Measurements from ENCODE around the gene ZNF362.

ZNF362 gene

DNA sequence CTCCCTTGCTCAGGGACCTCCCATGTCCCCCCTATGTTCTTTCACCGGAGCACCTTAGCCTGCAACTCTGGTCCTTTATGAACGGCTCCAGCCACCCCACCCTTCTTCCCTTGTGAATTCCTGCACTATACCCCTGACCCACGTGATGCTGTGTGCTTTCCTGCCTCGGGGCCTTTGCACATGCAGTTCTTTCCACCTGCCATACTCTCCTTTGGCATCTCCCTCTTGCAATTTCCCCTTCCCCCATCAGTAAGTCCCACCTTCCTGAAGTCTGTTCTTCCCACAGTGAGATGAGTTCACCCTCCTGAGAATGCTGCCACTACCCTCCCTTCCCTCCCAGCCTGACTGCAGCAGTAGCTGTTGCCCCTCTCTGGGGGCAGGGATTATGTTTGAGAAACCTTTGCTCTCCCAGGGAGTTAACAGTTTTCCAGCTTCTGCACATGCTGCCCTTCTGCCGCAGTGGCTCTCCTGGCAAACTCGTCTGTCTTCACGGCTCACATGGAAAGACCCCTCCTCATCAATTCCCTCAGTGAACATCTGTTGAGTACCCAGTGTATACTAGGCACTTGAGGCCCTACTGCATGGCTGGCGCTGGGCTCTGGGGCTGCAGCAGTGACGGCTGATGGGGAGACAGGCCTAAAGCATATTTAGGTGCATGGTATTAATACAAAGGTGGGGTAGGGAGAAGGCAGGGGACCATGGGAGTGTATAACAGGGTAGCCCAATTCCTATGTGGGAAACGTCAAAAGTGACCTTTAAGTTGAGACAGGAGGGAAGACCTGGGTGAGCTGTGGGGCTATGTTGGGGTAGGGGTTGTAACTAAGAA is 9.7 kb downstream of the ZNF362 start:
- H3K4me3 ChIP-seq (ENCODE audit: low read depth, low read length), result no peak overlapping the region
- in situ Hi-C loops (cut with HindIII; ENCODE audit: low sequenced_read_pairs), result no loop called here
- no peak for DNase-seq (ENCODE audit: low read depth)
- TF ChIP-seq, protein P1, sequence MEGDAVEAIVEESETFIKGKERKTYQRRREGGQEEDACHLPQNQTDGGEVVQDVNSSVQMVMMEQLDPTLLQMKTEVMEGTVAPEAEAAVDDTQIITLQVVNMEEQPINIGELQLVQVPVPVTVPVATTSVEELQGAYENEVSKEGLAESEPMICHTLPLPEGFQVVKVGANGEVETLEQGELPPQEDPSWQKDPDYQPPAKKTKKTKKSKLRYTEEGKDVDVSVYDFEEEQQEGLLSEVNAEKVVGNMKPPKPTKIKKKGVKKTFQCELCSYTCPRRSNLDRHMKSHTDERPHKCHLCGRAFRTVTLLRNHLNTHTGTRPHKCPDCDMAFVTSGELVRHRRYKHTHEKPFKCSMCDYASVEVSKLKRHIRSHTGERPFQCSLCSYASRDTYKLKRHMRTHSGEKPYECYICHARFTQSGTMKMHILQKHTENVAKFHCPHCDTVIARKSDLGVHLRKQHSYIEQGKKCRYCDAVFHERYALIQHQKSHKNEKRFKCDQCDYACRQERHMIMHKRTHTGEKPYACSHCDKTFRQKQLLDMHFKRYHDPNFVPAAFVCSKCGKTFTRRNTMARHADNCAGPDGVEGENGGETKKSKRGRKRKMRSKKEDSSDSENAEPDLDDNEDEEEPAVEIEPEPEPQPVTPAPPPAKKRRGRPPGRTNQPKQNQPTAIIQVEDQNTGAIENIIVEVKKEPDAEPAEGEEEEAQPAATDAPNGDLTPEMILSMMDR (IDR thresholded peaks at IDR 0.05; ENCODE audit: low read depth, low read length, missing control alignments), result no peak

DNA sequence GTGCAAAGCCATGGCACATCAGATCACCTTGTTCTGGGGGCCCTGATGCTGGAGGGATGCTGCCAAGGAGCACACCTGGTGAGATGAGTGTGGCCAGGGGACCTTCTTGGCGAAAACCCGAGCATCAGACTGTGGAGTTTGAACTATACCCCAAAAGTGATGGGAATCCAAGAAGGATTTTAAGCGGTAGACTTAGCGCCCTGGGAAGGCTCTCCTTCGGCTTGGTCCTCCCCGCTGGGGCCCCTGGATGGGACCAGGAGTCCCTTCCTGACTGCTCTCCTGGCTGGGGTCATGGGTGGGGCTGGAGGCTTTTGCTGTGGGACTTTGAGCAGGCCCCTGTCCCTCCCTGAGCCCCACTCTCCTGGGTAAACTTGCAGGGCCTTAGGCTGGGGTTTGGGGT is 10.5 kb downstream of the ZNF362 start:
- H3K4me3 ChIP-seq (ENCODE audit: low read depth, low read length), result no peak overlapping the region
- TF ChIP-seq, protein P1 (IDR thresholded peaks at IDR 0.05; ENCODE audit: low read depth, low read length, missing control alignments), result no peak
- in situ Hi-C loops (cut with HindIII; ENCODE audit: low sequenced_read_pairs), result no loop called here
- no peak for DNase-seq (ENCODE audit: low read depth)

DNA sequence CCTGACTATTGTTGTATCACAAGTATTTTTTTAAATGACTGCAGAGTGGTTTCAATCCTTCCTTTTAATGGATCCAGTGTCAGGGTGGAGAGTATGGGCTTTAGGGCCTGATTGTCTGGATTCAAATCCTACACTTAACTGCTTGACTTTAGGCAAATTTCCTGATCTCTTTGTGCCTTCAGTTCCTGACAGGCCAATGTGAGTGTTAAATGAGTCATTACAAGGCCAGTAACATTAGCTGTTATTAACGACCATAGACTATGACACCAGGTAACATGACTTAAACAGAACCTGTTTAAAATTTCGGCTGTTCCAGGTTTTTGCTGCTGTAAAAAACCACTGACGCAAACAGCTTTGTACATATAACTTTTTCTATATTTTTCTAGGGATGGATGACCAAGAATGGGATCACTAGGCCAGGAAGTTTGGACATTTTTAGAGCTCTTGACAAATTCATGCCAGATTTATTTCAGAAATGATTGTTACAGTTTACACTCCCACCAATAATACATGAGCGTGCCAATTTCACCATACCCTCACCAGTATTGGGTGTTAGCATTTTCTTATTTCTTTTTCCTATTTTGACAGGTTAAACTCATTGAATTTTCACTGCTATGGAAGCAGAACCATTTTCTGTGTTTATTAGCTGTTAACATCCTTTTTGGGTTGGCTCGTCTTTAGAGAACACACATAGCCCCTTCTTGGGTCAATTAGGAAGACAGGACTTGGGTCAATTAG is 11.3 kb downstream of the ZNF362 start:
- in situ Hi-C loops (cut with HindIII; ENCODE audit: low sequenced_read_pairs), result no loop called here
- no peak overlapping the region for H3K4me3 ChIP-seq (ENCODE audit: low read depth, low read length)
- TF ChIP-seq, protein P1 (IDR thresholded peaks at IDR 0.05; ENCODE audit: low read depth, low read length, missing control alignments), result no peak
- DNase-seq (ENCODE audit: low read depth), result no peak

DNA sequence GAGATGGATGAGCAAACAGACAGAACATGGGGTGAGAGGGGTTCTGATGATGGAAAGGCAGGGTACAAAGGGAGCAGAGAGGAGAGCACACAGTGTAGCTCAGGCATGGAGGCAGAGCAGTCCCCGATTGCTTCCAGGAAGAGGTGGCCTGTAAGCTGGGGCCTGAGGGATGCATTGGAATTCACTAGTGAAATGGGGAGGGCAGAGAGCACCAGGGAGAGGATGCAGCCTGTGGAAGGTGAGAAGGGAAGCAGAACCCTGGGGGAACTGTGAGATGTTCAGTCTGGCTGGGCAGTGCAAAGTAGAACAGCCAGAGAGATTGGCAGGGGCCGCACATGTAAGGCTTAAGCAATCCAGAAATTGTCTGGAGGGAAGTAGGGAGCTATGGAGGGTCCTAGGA is 12.2 kb downstream of the ZNF362 start:
- DNase-seq (ENCODE audit: low read depth), result no peak
- TF ChIP-seq, protein P1 (IDR thresholded peaks at IDR 0.05; ENCODE audit: low read depth, low read length, missing control alignments), result no peak
- in situ Hi-C loops (cut with HindIII; ENCODE audit: low sequenced_read_pairs), result no loop called here
- no peak overlapping the region for H3K4me3 ChIP-seq (ENCODE audit: low read depth, low read length)

DNA sequence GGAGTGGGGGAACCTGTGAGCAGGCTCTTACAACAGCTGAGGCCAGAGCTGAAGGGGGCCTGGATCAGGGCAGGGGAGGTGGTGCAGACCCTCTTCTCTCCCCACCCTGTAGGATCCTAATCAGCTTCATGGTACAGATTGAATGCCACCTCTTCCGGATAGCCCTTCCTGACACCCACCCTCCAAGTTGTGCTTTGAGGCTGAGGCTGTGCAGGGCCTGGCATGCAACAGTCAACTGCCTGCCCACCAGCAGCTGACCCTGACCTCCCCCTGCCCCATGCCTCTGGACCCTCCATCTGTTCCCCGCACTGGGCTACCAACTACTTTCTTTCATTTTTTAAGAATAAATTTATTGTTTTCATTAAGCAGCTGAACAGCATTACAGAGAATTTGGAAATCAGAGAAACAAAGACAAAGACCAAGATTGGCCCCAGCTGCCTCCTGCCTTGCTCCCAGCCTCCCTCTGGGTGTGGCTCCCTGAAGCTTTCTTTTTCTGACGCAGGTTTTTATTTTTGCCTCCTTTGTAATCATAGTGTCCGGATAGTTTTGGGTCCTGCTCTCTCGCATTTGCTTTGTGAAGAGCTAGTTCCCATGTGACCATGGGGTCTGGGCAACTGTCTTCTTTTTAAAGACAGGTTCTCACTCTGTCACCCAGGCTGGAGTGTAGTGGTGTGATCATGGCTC is 12.8 kb downstream of the ZNF362 start:
- in situ Hi-C loops (cut with HindIII; ENCODE audit: low sequenced_read_pairs), result no loop called here
- H3K4me3 ChIP-seq (ENCODE audit: low read depth, low read length), result no peak overlapping the region
- DNase-seq (ENCODE audit: low read depth), result no peak
- TF ChIP-seq, protein P1 (IDR thresholded peaks at IDR 0.05; ENCODE audit: low read depth, low read length, missing control alignments), result no peak

DNA sequence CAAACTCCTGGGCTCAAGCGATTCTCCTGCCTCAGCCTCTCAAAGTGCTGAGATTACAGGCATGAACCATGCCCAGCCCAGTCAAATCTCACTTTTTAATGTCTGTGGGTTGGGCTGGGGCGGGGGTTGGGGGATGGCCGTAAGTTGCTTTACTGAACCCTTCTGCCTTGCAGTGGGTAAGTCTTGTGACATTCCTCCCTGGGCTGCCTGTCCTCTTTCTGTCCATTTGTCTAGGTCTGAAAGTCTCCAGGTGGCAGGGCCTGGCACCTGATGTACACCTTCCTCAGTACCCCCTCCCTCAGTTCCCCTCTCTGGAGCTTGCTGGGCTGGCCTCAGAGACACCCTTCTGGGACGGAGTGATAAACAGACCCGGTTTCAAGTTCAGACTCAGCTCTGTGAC is 13.3 kb downstream of the ZNF362 start:
- in situ Hi-C loops (cut with HindIII; ENCODE audit: low sequenced_read_pairs), result no loop called here
- no peak overlapping the region for H3K4me3 ChIP-seq (ENCODE audit: low read depth, low read length)
- TF ChIP-seq, protein P1 (IDR thresholded peaks at IDR 0.05; ENCODE audit: low read depth, low read length, missing control alignments), result no peak
- DNase-seq (ENCODE audit: low read depth), result no peak
